Measurements from ENCODE around the gene TP53.
"Not testable (repeated sequence)": the region's sequence is repeated elsewhere in the genome, so short reads cannot be mapped to it uniquely, and the experiment has no call there.

The TP53 gene

GRCh38 chr17:7629939-7630571 is 57.2 kb downstream of the TP53 start, which contains the start of gene SHBG:
Gene SHBG (plus strand): TSS chr17:7630135. CDS start chr17:7630173, 38 bp downstream.
- DNase-seq, result no peak

- DNase-seq, result peak; percentile 79
Observed at GRCh38 chr17:7627250-7628121, 59.8 kb downstream of the TP53 start, which contains the start of gene SAT2. Gene SAT2 (minus strand): TSS chr17:7627821. CDS start chr17:7627635, 186 bp downstream.

GRCh38 chr17:7626956-7627249 is 60.4 kb downstream of the TP53 start:
- no peak for DNase-seq

GRCh38 chr17:7626307-7626706 is 61.0 kb downstream of the TP53 start:
- no peak for DNase-seq

GRCh38 chr17:7625749-7626148 is 61.5 kb downstream of the TP53 start:
- not testable (repeated sequence) for DNase-seq

- DNase-seq, result no peak
Observed at GRCh38 chr17:7623661-7624060, 63.6 kb downstream of the TP53 start.

- DNase-seq, result no peak
Observed at GRCh38 chr17:7620835-7621234, 66.5 kb downstream of the TP53 start.

- no peak for DNase-seq
Observed at GRCh38 chr17:7618608-7619007, 68.7 kb downstream of the TP53 start.
